Measurements from ENCODE around the gene LIPG.

The LIPG gene

DNA sequence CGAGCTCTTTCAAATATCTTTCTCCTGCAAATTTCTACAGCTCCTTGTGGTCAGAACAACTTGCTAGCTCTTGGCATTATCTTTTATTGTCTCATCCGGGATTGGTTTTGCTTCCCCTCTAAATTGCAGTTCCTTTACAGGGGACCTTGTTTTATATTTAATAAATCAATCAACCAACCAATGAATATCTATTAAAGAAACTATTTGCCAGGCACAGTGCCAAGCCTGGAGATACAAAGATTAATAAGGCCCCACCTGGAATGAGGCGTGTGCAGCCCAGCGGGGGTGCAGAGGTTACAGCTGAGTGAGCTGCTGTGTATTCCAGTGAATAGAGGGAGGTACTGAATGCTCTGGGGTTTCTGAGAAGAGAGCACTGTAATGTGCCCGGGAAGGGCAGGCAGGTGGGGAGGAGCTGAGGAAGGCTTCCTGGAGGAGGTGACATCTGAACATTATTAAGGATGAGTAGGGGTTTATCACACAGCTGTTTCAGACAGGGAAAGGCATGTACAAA is 51.8 kb downstream of the LIPG start:
- DNase-seq = peak; percentile 49 to 58

GRCh38 chr18:49616618-49617328 is 54.9 kb downstream of the LIPG start:
- DNase-seq = no peak

DNA sequence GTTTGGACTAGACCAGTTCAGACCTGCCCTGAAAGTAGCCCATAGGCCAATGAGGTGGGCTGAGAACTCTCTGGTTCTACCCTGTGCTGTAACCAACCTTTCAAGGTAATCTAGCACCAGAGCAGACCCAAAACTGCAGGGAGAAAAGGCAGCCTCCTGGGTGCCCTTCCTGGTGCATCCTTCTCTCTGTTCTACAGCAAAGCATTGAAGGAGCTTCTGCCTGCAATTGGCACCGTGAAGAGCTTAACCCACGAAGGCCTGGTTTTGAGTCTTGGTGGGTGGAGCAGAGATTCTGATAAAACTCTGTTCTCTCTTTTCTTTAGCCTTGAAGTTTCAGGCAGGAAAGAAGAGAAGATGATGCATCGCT is 55.5 kb downstream of the LIPG start:
- no peak for DNase-seq

DNA sequence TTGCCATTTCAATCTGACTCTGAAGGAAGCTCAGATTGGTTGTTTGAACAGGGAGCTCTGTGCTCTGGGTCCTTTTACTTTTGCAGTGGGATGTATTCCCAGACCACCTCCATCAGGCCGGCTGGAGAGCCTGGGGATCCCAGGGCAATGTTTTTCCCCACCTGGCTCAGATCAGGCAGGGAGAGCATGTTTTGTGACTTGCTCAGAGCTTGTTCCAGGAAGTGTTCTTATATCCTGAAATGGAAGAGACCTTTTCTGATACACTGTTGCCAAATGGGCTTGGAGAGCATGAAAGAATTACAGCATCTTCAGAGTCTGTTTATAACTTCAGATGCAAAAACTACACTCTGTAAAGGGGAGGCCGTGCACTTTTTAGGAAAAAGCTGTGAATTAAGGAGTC is 56.0 kb downstream of the LIPG start:
- DNase-seq = no peak

GRCh38 chr18:49618742-49619681 is 57.2 kb downstream of the LIPG start:
- no peak for DNase-seq

DNA sequence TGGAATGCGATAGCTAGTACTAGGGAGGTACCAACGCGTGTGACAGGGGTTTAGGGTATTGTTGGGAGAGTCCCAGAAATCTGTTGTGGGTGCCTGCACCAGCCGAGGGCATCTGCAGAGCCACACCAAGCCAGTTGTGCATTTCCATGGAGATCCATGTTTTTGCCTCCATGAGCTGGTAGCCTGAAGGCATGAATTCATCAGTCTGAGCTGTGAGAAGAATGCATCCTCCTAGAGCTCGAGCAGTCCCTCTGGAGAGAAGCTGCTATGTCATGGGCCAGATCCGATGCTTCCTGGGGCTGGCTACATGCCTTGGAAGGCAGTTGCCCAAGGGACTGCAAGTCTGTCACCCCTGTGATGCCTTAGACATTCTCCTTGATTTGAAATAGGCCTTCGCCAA is 57.9 kb downstream of the LIPG start:
- DNase-seq = no peak

GRCh38 chr18:49621301-49621700 is 59.4 kb downstream of the LIPG start:
- no peak for DNase-seq

DNA sequence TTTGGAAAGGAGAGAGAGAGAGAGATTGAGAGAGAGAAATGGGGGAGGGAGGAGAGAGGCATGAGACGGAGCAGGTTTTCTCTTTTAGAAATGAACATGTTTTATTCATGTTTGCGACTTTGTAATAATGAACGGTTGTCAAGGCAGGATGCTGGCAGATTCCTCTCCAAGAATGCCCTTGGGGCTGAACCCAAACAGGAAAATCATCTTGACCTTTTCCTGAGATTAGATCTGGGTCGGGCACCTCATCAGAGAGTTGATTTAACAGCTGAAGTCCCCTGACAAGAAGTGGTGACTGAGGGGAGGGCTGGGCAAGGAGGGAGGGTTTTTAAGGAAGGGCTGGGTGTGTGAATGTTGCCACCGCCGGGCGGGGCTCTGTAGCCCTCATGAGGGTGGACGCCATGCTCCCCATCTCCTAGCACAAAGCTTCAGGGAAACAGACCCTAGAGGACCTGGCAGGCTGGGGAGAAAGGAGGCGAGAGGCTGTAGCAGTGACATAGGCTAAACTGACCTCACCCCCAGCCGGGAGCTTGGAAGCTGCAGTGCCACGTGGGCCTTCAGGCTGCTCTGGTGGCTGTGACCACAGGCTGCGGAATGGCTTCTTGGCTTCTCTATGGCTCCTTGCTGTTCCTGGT is 60.0 kb downstream of the LIPG start:
- DNase-seq = no peak

GRCh38 chr18:49623571-49623970 is 61.7 kb downstream of the LIPG start:
- DNase-seq = no peak

GRCh38 chr18:49625021-49625691 is 63.3 kb downstream of the LIPG start:
- DNase-seq = peak in 1 of 2 experiments; percentile 31

DNA sequence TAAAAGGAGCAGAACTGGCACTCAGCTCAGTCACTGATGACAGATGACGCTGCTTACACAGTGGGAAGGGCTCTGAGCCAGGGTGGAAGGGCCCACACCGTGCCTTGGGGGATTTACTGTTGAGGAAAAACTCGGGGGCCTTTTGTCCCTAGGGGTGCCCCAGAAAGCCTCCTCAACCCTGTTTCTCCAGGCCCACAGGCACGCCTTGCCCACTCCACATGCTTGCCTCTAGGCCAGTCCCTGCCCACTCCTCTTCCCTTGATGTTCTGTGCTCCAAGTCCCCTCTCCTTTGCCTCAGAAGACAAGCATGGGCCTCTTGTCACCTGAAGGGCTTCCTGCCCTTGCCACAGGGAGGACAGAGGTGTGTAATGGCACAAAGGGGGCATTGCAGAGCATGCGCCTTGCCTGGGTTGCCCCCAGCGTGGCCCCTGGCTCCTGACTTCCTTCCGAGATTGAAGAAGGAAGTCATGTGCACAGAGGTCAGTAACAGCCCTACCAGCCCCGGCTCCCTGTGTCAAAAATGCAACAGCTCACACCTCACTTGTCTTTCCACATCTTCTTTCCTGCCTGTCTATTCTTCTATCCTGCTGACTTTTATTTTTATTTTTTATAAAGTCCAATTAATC is 65.1 kb downstream of the LIPG start:
- DNase-seq = no peak

GRCh38 chr18:49628119-49628518 is 66.3 kb downstream of the LIPG start:
- no peak for DNase-seq

- peak; percentile 82 to 95 for DNase-seq
Measured at GRCh38 chr18:49628881-49629795, 67.3 kb downstream of the LIPG start.

DNA sequence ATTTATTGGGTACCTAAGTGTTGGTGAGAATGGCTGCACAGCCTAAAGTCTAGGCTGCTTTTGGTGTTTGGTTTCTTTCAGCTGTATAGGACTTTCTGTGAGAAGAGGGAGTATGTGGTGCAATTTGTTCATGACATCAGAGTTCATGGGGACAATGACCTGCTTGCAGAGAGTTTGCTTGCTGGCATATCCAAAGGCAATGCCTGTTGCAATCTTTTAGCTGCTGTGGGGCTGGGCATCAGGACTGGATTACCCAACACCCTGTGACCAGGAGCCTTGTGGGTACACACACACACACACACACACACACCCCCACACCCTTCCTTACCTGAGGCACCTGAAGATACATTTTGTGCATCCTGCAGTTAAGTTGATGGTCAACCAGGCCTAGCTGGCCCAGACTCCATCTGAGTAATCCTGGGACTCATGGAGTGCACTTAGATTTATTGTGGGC is 68.4 kb downstream of the LIPG start:
- no peak for DNase-seq

GRCh38 chr18:49631146-49631866 is 69.4 kb downstream of the LIPG start:
- no peak for DNase-seq

DNA sequence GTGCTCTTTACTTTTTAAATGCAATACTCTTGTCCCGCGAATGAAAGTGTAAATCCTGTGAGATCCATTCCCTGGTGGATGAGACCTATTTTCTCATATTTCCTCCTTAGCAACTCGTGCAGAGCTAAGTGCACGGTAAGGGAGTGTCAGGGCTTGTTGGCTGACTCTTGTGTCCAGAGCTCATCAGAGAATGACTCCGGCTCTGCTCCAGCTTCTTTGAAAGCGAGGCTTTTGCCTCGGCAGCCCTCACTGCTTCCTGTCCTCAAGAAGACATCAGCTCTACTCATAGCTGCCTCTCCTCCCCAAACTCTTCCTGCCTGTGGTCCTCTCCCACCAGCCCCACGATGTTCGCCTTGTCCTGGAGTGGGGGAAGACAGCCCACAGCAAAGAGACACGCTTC is 70.7 kb downstream of the LIPG start:
- DNase-seq = no peak

- no peak for DNase-seq
Measured at GRCh38 chr18:49638209-49638785, 76.4 kb downstream of the LIPG start.

DNA sequence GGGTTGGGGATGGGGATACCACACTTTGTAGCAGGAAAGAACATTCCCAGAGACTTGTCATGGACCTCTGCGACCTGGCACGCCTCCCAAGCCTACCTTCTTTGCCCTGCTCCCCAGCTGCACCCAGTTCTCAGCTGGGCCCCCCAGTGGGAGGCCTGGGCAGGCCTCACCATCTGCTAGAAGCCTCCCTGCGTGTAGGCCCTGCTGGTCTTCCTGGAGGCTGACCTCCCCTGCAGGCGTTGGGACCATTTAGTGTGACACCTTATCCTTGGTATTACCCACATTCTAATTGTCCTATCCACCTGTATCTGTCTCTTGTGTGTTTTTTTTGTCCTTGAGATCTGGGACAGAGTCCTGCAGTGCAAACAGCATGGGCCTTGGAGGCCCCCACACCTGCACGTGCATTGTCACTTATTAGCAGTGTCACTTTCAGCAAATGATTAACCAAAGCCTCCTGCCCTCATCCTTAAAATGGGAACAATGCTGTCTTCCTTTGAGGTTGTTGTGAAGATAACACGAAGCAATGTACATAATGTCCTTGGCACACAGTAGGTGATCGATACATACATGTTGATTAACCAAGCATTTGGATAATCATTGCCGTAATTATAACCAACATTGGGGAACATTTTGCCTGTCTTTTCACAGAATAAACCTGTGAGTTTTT is 77.2 kb downstream of the LIPG start:
- no peak for DNase-seq

- DNase-seq = no peak
Measured at GRCh38 chr18:49639643-49640391, 78.0 kb downstream of the LIPG start.
